HG03108 (cell line): Measurements from ENCODE around the gene PPM1H.

Source experiments
- ATAC-seq: cut with Tn5 transposase; IDR thresholded peaks from one replicate; pipeline ENCODE4 v1.9.1; 2021; ENCODE audit warnings: moderate library complexity; ENCODE audit not compliant: unreplicated experiment

Gene PPM1H

GRCh38 chr12:62717643-62718042 is 217.3 kb downstream of the PPM1H start:
- no peak for ATAC-seq

GRCh38 chr12:62716866-62717525 is 218.0 kb downstream of the PPM1H start:
- ATAC-seq: no peak

GRCh38 chr12:62716037-62716436 is 218.9 kb downstream of the PPM1H start:
- no peak for ATAC-seq

- no peak for ATAC-seq
Observed at GRCh38 chr12:62714774-62715721, 219.9 kb downstream of the PPM1H start.

- ATAC-seq: no peak
Observed at GRCh38 chr12:62714181-62714773, 220.7 kb downstream of the PPM1H start.

- ATAC-seq: no peak
Observed at GRCh38 chr12:62713723-62714122, 221.2 kb downstream of the PPM1H start.

GRCh38 chr12:62712681-62713573 is 222.0 kb downstream of the PPM1H start:
- no peak for ATAC-seq

- ATAC-seq: no peak
Observed at GRCh38 chr12:62711631-62712241, 223.2 kb downstream of the PPM1H start.

GRCh38 chr12:62709311-62709710 is 225.6 kb downstream of the PPM1H start:
- ATAC-seq: no peak

GRCh38 chr12:62707939-62708338 is 227.0 kb downstream of the PPM1H start:
- ATAC-seq: no peak

GRCh38 chr12:62705846-62706245 is 229.1 kb downstream of the PPM1H start:
- ATAC-seq: no peak

- ATAC-seq: no peak
Observed at GRCh38 chr12:62703011-62703380, 232.0 kb downstream of the PPM1H start.

GRCh38 chr12:62701492-62701891 is 233.5 kb downstream of the PPM1H start:
- ATAC-seq: no peak

GRCh38 chr12:62700091-62700880 is 234.7 kb downstream of the PPM1H start:
- no peak for ATAC-seq

- ATAC-seq: no peak
Observed at GRCh38 chr12:62698701-62699101, 236.2 kb downstream of the PPM1H start.

GRCh38 chr12:62697893-62698292 is 237.1 kb downstream of the PPM1H start:
- no peak for ATAC-seq

- no peak for ATAC-seq
Observed at GRCh38 chr12:62695696-62696095, 239.3 kb downstream of the PPM1H start.

GRCh38 chr12:62694632-62695031 is 240.3 kb downstream of the PPM1H start:
- peak; percentile 75 for ATAC-seq

- peak; percentile 8 for ATAC-seq
Observed at GRCh38 chr12:62694116-62694515, 240.8 kb downstream of the PPM1H start.
